Ovary (tissue), 3 donors: ENCODE results near the gene CRABP2.

ENCODE experiments used
- POLR2A ChIP-seq: fragments of 450-650 bp; IDR thresholded peaks from one replicate; pipeline ENCODE4 v1.6.1; 2017; ENCODE audit warnings: antibody characterized with exemption, mild to moderate bottlenecking, moderate library complexity
- TF ChIP-seq, protein P1 (sequence below), 3 donors: fragments of 450-650 bp in 2 of 3; fragments of 200-600 bp in 1 of 3; IDR thresholded peaks; one replicate each; pipeline versions ENCODE4 v1.5.1 to v1.8.0; 2016 to 2022; ENCODE audit warnings: antibody characterized with exemption in 3 of 3, mild to moderate bottlenecking in 1 of 3
- donor health status: DM: no; HTN: no; CAD: no.

- TF ChIP-seq POLR2A, result no peak
- TF ChIP-seq, protein P1, sequence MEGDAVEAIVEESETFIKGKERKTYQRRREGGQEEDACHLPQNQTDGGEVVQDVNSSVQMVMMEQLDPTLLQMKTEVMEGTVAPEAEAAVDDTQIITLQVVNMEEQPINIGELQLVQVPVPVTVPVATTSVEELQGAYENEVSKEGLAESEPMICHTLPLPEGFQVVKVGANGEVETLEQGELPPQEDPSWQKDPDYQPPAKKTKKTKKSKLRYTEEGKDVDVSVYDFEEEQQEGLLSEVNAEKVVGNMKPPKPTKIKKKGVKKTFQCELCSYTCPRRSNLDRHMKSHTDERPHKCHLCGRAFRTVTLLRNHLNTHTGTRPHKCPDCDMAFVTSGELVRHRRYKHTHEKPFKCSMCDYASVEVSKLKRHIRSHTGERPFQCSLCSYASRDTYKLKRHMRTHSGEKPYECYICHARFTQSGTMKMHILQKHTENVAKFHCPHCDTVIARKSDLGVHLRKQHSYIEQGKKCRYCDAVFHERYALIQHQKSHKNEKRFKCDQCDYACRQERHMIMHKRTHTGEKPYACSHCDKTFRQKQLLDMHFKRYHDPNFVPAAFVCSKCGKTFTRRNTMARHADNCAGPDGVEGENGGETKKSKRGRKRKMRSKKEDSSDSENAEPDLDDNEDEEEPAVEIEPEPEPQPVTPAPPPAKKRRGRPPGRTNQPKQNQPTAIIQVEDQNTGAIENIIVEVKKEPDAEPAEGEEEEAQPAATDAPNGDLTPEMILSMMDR (IDR thresholded peaks at IDR 0.05), result no peak
Observed at GRCh38 chr1:156744786-156745419, 39.5 kb upstream of the CRABP2 start.
